Thyroid gland (tissue), 4 donors: ENCODE results near the gene P2RY8.

Experiments used
- POLR2A ChIP-seq, 2 donors: fragments of 450-650 bp; IDR thresholded peaks; one replicate each; pipeline ENCODE4 v1.6.1; 2017; ENCODE audit warnings: antibody characterized with exemption in 2 of 2, mild to moderate bottlenecking in 2 of 2, moderate library complexity in 1 of 2
- TF ChIP-seq, protein P1 (sequence below), 6 experiments: fragments of 200-600 bp in 3 of 6; fragments of 450-650 bp in 3 of 6; sonication (generic) in 3 of 6; IDR thresholded peaks; one replicate each; pipeline ENCODE4 v1.5.1; 2016 to 2019; ENCODE audit warnings: antibody characterized with exemption in 6 of 6, mild to moderate bottlenecking in 2 of 6, inconsistent platforms in 1 of 6, moderate library complexity in 1 of 6

DNA sequence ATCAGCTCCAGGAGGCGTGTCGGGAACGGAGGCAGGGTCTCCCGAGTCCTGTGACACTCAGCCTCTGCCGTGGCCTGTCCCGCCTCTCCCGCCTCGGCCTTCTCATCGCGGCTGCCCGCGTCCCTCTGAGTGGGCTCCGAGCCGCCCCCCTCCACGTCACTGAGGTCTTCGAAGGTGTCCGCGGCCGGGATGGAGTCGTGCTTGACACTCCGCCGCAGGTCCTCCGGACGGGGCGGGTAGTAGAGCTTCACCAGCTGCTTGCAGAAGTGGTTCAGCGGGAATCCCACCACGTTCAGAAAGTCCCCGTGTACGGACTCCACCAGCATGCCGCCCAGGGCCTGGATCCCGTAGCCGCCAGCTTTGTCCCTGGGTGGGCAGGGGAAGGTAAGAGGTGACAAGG lies 109.2 kb downstream of the P2RY8 start:
- TF ChIP-seq, protein P1, sequence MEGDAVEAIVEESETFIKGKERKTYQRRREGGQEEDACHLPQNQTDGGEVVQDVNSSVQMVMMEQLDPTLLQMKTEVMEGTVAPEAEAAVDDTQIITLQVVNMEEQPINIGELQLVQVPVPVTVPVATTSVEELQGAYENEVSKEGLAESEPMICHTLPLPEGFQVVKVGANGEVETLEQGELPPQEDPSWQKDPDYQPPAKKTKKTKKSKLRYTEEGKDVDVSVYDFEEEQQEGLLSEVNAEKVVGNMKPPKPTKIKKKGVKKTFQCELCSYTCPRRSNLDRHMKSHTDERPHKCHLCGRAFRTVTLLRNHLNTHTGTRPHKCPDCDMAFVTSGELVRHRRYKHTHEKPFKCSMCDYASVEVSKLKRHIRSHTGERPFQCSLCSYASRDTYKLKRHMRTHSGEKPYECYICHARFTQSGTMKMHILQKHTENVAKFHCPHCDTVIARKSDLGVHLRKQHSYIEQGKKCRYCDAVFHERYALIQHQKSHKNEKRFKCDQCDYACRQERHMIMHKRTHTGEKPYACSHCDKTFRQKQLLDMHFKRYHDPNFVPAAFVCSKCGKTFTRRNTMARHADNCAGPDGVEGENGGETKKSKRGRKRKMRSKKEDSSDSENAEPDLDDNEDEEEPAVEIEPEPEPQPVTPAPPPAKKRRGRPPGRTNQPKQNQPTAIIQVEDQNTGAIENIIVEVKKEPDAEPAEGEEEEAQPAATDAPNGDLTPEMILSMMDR (IDR thresholded peaks at IDR 0.05): no peak
- no peak for TF ChIP-seq POLR2A (IDR thresholded peaks at IDR 0.05)
